WTC11 (cell line): Measurements from ENCODE around the gene ETNK1. TPM values are rescaled to one million over a fixed set of nuclear protein-coding genes. Genes with fewer than 3 reads are reported as not detected.
A peak's percentile ranks its signal among the peaks of the same experiment; 100 is the strongest.

ENCODE experiments used
- ATAC-seq: fragments of 200-7000 bp; cut with Tn5 transposase; 2 replicates; pipeline ENCODE4 v1.10.0; 2021; ENCODE audit warnings: mild to moderate bottlenecking, moderate library complexity
- CTCF ChIA-PET: fragments of 300-600 bp; sonication (Branson Sonifier 250); formaldehyde crosslinking; loops from one replicate; lab custom pipeline; 2021; ENCODE audit warnings: antibody characterized with exemption; lab: Charles Lee
- POLR2A ChIA-PET: fragments of 350-600 bp; sonication (Branson Sonifier 250); formaldehyde crosslinking; loops from one replicate; lab custom pipeline; 2021; ENCODE audit warnings: antibody characterized with exemption; lab: Charles Lee
- DNase-seq: peaks from one replicate; pipeline ENCODE4 v3.0.0; 2021; ENCODE audit warnings: low spot score
- H3K27ac Mint-ChIP-seq: 2 replicates; pipeline ENCODE4 v1.8.0; 2021; ENCODE audit warnings: mixed read lengths
- H3K27me3 Mint-ChIP-seq: 2 replicates; pipeline ENCODE4 v1.8.0; 2021; ENCODE audit warnings: low read depth, mild to moderate bottlenecking, moderate library complexity, mixed read lengths
- H3K36me3 Mint-ChIP-seq: 2 replicates; pipeline ENCODE4 v1.8.0; 2021; ENCODE audit warnings: mixed read lengths
- H3K4me1 Mint-ChIP-seq: 2 replicates; pipeline ENCODE4 v1.8.0; 2022; ENCODE audit warnings: mixed read lengths
- H3K4me3 Mint-ChIP-seq: 2 replicates; pipeline ENCODE4 v1.8.0; 2021; ENCODE audit warnings: mild to moderate bottlenecking, moderate library complexity, mixed read lengths
- H3K9me3 Mint-ChIP-seq: 2 replicates; pipeline ENCODE4 v1.8.0; 2021; ENCODE audit warnings: mixed read lengths
- CREM ChIP-seq: sonication (generic); formaldehyde crosslinking; IDR thresholded peaks from 2 replicates; pipeline ENCODE4 v1.8.1; 2022; ENCODE audit warnings: mild to moderate bottlenecking, missing genetic modification reagents, moderate library complexity
- ESRRA ChIP-seq: sonication (generic); formaldehyde crosslinking; IDR thresholded peaks from 2 replicates; pipeline ENCODE4 v1.8.1; 2022; ENCODE audit warnings: mild to moderate bottlenecking, missing genetic modification reagents, borderline replicate concordance
- ETV6 ChIP-seq: sonication (generic); formaldehyde crosslinking; IDR thresholded peaks from 2 replicates; pipeline ENCODE4 v1.8.1; 2022; ENCODE audit warnings: mild to moderate bottlenecking, missing genetic modification reagents
- FOXJ3 ChIP-seq: sonication (generic); formaldehyde crosslinking; IDR thresholded peaks from 2 replicates; pipeline ENCODE4 v1.9.0; 2021; ENCODE audit warnings: missing genetic modification reagents, mild to moderate bottlenecking, borderline replicate concordance
- FOXK1 ChIP-seq: sonication (generic); formaldehyde crosslinking; IDR thresholded peaks from 2 replicates; pipeline ENCODE4 v1.8.0; 2022; ENCODE audit warnings: mild to moderate bottlenecking, moderate library complexity, missing genetic modification reagents
- FOXP1 ChIP-seq: sonication (generic); formaldehyde crosslinking; IDR thresholded peaks from 2 replicates; pipeline ENCODE4 v1.8.0; 2022; ENCODE audit warnings: missing genetic modification reagents, mild to moderate bottlenecking, moderate library complexity, borderline replicate concordance
- GRHL2 ChIP-seq: fragments of 250-450 bp; sonication (Bioruptor Pico); IDR thresholded peaks from 2 replicates; pipeline ENCODE4 v1.8.0; 2022; ENCODE audit warnings: mild to moderate bottlenecking, moderate library complexity; ENCODE audit not compliant: insufficient replicate concordance, severe bottlenecking
- GTF2I ChIP-seq: fragments of 250-450 bp; sonication (Bioruptor Pico); conservative IDR thresholded peaks from 2 replicates; pipeline ENCODE4 v1.4.0; 2021; ENCODE audit warnings: mild to moderate bottlenecking
- NR3C1 ChIP-seq: sonication (generic); formaldehyde crosslinking; conservative IDR thresholded peaks from 2 replicates; pipeline ENCODE4 v1.8.1; 2023; ENCODE audit warnings: low read depth, mild to moderate bottlenecking, missing genetic modification reagents
- PRRX2 ChIP-seq: fragments of 250-450 bp; sonication (Bioruptor Pico); IDR thresholded peaks from 2 replicates; pipeline ENCODE4 v1.8.0; 2021; ENCODE audit warnings: mild to moderate bottlenecking
- ZNF423 ChIP-seq: fragments of 250-450 bp; sonication (Bioruptor Pico); IDR thresholded peaks from 2 replicates; pipeline ENCODE4 v2.1.2; 2022; ENCODE audit warnings: mild to moderate bottlenecking, moderate library complexity
- total RNA-seq: library from RNA; stranded (reverse); gene quantifications from 3 replicates; pipeline ENCODE4 v1.2.3, GENCODE V29; 2021
- TF ChIP-seq, protein P1 (sequence below): sonication (generic); formaldehyde crosslinking; IDR thresholded peaks from 2 replicates; pipeline ENCODE4 v1.8.0; 2022; ENCODE audit warnings: mild to moderate bottlenecking, missing genetic modification reagents
- TF ChIP-seq, protein P2 (sequence below): sonication (generic); formaldehyde crosslinking; IDR thresholded peaks from 2 replicates; pipeline ENCODE4 v1.8.0; 2022; ENCODE audit warnings: mild to moderate bottlenecking, missing genetic modification reagents
- TF ChIP-seq, protein P3 (sequence below): sonication (generic); formaldehyde crosslinking; IDR thresholded peaks from 2 replicates; pipeline ENCODE4 v1.8.0; 2023; ENCODE audit warnings: missing genetic modification reagents
- TF ChIP-seq, protein P4 (sequence below): fragments of 250-450 bp; sonication (Bioruptor Pico); conservative IDR thresholded peaks from 2 replicates; pipeline ENCODE4 v1.9.0; 2021; ENCODE audit warnings: mild to moderate bottlenecking
- TF ChIP-seq, protein P5 (sequence below): fragments of 250-450 bp; sonication (Bioruptor Pico); IDR thresholded peaks from 2 replicates; pipeline ENCODE4 v1.8.0; 2021; ENCODE audit warnings: mild to moderate bottlenecking
- TF ChIP-seq, protein P6 (sequence below): sonication (generic); formaldehyde crosslinking; IDR thresholded peaks from 2 replicates; pipeline ENCODE4 v1.8.0; 2022; ENCODE audit warnings: mild to moderate bottlenecking, missing genetic modification reagents
- TF ChIP-seq, protein P7 (sequence below): sonication (generic); formaldehyde crosslinking; IDR thresholded peaks from 2 replicates; pipeline ENCODE4 v1.8.1; 2023; ENCODE audit warnings: mild to moderate bottlenecking, moderate library complexity, missing genetic modification reagents
- TF ChIP-seq, protein P8 (sequence below): sonication (generic); formaldehyde crosslinking; IDR thresholded peaks from 2 replicates; pipeline ENCODE4 v1.8.1; 2022; ENCODE audit warnings: mild to moderate bottlenecking, missing genetic modification reagents, moderate library complexity, borderline replicate concordance

Gene ETNK1
- total RNA-seq, 1 experiment from 2014 or later, result 81.3 TPM

DNA sequence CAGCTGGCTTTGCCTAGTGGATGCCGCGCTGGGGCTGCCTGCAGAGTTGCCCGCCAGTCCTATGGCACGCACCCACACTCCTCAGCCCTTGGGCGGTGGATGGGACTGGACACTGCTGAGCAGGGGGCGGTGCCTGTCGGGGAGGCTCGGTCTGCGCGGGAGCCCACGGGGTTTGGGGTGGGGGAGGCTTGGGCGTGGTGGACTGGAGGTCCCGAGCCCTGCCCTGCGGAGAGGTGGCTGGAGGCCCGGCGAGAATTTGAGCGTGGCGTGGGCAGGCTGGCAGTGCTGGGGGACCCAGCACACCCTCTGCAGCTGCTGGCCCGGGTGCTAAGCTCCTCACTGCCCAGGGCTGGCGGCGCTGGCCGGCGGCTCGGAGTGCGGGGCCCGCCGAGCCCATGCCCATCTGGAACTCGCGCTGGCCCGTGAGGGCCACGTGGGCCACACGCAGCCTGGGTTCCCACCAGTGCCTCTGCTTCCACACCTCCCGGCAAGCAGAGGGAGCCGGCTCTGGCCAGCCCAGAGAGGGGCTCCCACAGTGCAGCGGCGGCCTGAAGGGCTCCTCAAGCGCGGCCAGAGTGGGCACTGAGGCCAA lies 68.1 kb downstream of the ETNK1 start:
- ChIA-PET POLR2A (no interaction called here), CTCF (no interaction called here)
- Mint-ChIP-seq H3K36me3 (peaks cover 46% of the 10 kb centered on the region), H3K4me1 (peaks cover 17% of the 10 kb centered on the region), H3K27me3 (no peaks in the 10 kb centered on the region), H3K27ac (no peak overlapping the region), H3K9me3 (peaks cover 46% of the 10 kb centered on the region), H3K4me3 (no peak overlapping the region)
- no peak; the same call in 1 of the 2 replicates for ATAC-seq
- no peak for DNase-seq
- TF ChIP-seq FOXP1 (CRISPR knock-in tag), result 0 out of 2 replicates have a peak, but pooled peaks have one; percentile 29
- TF ChIP-seq, protein P1, sequence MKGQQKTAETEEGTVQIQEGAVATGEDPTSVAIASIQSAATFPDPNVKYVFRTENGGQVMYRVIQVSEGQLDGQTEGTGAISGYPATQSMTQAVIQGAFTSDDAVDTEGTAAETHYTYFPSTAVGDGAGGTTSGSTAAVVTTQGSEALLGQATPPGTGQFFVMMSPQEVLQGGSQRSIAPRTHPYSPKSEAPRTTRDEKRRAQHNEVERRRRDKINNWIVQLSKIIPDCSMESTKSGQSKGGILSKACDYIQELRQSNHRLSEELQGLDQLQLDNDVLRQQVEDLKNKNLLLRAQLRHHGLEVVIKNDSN (CRISPR knock-in tag), result no peak

DNA sequence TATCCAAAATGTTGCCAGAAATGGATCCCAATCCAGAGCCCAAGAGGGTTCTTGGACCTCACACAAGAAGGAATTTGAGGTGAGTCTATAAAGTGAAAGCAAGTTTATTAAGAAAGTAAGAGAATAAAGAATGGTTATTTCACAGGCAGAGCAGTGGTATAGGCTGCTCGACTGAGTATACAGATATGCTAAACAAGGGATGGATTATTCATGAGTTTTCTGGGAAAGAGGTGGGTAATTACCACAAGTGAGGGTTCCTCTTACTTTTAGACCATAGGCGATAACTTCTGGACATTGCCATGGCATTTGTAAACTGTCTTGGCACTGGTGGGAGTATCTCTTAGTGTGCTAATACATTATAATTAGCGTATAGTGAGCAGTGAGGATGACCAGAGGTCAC lies 73.6 kb downstream of the ETNK1 start:
- TF ChIP-seq PRRX2 (no peak), NR3C1 (CRISPR knock-in tag) (no peak), ZNF423 (no peak), ESRRA (CRISPR knock-in tag) (no peak), FOXK1 (CRISPR knock-in tag) (no peak), GRHL2 (CRISPR knock-in tag) (no peak), FOXJ3 (CRISPR knock-in tag) (no peak), ETV6 (CRISPR knock-in tag) (no peak), GTF2I (CRISPR knock-in tag) (no peak), CREM (CRISPR knock-in tag) (no peak)
- TF ChIP-seq, protein P2, sequence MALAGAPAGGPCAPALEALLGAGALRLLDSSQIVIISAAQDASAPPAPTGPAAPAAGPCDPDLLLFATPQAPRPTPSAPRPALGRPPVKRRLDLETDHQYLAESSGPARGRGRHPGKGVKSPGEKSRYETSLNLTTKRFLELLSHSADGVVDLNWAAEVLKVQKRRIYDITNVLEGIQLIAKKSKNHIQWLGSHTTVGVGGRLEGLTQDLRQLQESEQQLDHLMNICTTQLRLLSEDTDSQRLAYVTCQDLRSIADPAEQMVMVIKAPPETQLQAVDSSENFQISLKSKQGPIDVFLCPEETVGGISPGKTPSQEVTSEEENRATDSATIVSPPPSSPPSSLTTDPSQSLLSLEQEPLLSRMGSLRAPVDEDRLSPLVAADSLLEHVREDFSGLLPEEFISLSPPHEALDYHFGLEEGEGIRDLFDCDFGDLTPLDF (CRISPR knock-in tag), result no peak
- TF ChIP-seq, protein P3, sequence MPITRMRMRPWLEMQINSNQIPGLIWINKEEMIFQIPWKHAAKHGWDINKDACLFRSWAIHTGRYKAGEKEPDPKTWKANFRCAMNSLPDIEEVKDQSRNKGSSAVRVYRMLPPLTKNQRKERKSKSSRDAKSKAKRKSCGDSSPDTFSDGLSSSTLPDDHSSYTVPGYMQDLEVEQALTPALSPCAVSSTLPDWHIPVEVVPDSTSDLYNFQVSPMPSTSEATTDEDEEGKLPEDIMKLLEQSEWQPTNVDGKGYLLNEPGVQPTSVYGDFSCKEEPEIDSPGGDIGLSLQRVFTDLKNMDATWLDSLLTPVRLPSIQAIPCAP (CRISPR knock-in tag), result no peak
- TF ChIP-seq, protein P4, sequence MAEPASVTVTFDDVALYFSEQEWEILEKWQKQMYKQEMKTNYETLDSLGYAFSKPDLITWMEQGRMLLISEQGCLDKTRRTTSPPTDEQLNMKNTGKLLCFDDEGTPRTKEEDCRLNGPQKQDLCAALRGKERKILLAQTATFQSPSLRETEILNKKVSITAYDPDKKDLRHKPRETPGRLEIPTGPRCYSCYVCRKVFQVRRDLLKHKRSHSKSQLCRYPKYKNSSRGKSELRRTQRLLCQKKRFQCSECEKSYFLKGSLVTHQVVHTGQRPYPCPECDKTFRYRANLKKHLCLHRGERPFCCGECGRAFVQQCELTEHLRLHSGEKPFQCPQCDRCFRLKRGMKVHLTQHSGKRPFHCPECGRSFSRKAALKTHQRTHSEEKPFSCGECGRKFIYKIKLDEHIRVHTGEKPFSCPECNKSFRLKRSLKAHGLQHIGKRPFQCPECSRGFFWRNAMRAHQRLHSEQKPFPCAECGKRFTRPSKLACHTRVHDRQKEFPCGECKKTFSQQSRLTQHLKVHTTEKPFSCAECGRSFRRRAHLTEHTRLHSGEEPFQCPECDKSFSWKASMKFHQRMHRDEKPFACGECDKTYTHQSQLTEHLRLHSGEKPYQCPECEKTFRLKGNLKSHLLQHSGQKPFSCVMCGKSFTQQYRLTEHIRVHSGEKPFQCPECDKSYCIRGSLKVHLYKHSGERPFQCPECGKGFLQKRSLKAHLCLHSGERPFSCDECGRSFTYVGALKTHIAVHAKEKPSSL (CRISPR knock-in tag), result no peak
- TF ChIP-seq, protein P5, sequence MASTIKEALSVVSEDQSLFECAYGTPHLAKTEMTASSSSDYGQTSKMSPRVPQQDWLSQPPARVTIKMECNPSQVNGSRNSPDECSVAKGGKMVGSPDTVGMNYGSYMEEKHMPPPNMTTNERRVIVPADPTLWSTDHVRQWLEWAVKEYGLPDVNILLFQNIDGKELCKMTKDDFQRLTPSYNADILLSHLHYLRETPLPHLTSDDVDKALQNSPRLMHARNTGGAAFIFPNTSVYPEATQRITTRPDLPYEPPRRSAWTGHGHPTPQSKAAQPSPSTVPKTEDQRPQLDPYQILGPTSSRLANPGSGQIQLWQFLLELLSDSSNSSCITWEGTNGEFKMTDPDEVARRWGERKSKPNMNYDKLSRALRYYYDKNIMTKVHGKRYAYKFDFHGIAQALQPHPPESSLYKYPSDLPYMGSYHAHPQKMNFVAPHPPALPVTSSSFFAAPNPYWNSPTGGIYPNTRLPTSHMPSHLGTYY, result no peak
- TF ChIP-seq, protein P6, sequence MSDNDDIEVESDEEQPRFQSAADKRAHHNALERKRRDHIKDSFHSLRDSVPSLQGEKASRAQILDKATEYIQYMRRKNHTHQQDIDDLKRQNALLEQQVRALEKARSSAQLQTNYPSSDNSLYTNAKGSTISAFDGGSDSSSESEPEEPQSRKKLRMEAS, result no peak
- TF ChIP-seq, protein P7, sequence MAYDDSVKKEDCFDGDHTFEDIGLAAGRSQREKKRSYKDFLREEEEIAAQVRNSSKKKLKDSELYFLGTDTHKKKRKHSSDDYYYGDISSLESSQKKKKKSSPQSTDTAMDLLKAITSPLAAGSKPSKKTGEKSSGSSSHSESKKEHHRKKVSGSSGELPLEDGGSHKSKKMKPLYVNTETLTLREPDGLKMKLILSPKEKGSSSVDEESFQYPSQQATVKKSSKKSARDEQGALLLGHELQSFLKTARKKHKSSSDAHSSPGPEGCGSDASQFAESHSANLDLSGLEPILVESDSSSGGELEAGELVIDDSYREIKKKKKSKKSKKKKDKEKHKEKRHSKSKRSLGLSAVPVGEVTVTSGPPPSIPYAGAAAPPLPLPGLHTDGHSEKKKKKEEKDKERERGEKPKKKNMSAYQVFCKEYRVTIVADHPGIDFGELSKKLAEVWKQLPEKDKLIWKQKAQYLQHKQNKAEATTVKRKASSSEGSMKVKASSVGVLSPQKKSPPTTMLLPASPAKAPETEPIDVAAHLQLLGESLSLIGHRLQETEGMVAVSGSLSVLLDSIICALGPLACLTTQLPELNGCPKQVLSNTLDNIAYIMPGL (CRISPR knock-in tag), result no peak
- TF ChIP-seq, protein P8, sequence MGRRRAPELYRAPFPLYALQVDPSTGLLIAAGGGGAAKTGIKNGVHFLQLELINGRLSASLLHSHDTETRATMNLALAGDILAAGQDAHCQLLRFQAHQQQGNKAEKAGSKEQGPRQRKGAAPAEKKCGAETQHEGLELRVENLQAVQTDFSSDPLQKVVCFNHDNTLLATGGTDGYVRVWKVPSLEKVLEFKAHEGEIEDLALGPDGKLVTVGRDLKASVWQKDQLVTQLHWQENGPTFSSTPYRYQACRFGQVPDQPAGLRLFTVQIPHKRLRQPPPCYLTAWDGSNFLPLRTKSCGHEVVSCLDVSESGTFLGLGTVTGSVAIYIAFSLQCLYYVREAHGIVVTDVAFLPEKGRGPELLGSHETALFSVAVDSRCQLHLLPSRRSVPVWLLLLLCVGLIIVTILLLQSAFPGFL (CRISPR knock-in tag), result no peak
- Mint-ChIP-seq H3K4me1 (peaks cover 46% of the 10 kb centered on the region), H3K4me3 (no peak overlapping the region), H3K9me3 (peaks cover 28% of the 10 kb centered on the region), H3K36me3 (peaks cover 25% of the 10 kb centered on the region), H3K27me3 (no peaks in the 10 kb centered on the region), H3K27ac (no peak overlapping the region)
- no peak for DNase-seq
- ChIA-PET CTCF (interaction anchor here (1.1 to 1.8 kb wide), 2 partner anchors 14 kb away, joined by 4 to 9 read pairs; no protein-coding TSS in a partner anchor), POLR2A (no interaction called here)
- ATAC-seq, result no peak
